Measurements from ENCODE around the gene KRT15. TPM values are rescaled to one million over a fixed set of nuclear protein-coding genes. Genes with fewer than 3 reads are reported as not detected.

KRT15 gene
- polyA plus RNA-seq, 1 of the 3 experiments (the other 2 are of a cell fraction), result 16.9 TPM

DNA sequence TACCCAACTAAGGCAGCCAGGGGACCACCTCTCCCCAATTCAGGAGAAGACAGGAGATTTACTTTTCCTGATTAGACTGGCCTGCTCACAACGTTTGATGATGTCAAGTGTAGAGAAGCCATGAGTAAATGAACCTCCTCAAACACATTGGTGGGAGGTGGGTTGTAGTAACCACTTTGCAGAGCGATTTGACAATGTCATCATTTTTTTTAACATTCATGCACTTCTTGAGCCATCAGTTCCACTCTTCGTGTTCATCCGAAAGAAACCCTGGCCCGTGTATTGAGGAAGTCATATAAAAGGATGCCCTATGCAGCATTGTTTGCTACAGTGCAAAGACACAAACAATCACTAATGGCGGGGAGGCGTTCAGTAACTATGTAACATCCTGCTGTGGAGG is 14.9 kb upstream of the KRT15 start:
- Histone ChIP-seq H3K36me3 (replicated peaks in 1 of 2; ENCODE audit: control insufficient read depth in 1 of 2, insufficient read depth in 2 of 2, low read length in 1 of 2) (no peaks in the 10 kb centered on the region), H3K9me2 (no peaks in the 10 kb centered on the region), H3K4me3 (ENCODE audit: low read depth in 2 of 2, low read length in 1 of 2) (no peak overlapping the region), H3K27me3 (ENCODE audit: insufficient read depth) (no peaks in the 10 kb centered on the region), H3K79me2 (ENCODE audit: insufficient read depth) (no peaks in the 10 kb centered on the region), H3K9ac (no peak overlapping the region), H4K20me1 (ENCODE audit: insufficient read depth) (no peaks in the 10 kb centered on the region), H3K4me1 (ENCODE audit: control insufficient read depth in 1 of 2, insufficient read depth in 2 of 2, low read depth in 1 of 2, low read length in 1 of 2) (peaks cover 32 to 61% of the 10 kb centered on the region in 2 experiments), H3F3A (replicated peaks; ENCODE audit: insufficient read depth) (peaks cover 25% of the 10 kb centered on the region), H3K27ac (ENCODE audit: low read depth in 2 of 2, low read length in 1 of 2) (no peak overlapping the region), H3K9me3 (no peaks in the 10 kb centered on the region), H3K4me2 (no peak overlapping the region), H2AFZ (ENCODE audit: low read depth) (no peak overlapping the region)
- TF ChIP-seq, protein P1, sequence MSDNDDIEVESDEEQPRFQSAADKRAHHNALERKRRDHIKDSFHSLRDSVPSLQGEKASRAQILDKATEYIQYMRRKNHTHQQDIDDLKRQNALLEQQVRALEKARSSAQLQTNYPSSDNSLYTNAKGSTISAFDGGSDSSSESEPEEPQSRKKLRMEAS (IDR thresholded peaks at IDR 0.05; ENCODE audit: low read depth), result no peak
- TF ChIP-seq TEAD4 (IDR thresholded peaks at IDR 0.05; ENCODE audit: borderline replicate concordance, insufficient read depth) (no peak), MEF2A (IDR thresholded peaks at IDR 0.05; ENCODE audit: borderline replicate concordance, low read depth) (no peak), MXI1 (IDR thresholded peaks at IDR 0.05; ENCODE audit: low read depth, low read length) (no peak), FOXM1 (IDR thresholded peaks at IDR 0.05; ENCODE audit: low read depth) (no peak), FOSL2 (IDR thresholded peaks at IDR 0.05; ENCODE audit: borderline replicate concordance, low read depth) (no peak), RFX5 (IDR thresholded peaks at IDR 0.05; ENCODE audit: low read length) (no peak), EZH2phosphoT487 (IDR thresholded peaks at IDR 0.05; ENCODE audit: borderline replicate concordance, low read depth) (no peak), ELF1 (IDR thresholded peaks at IDR 0.05) (no peak), FOXJ3 (CRISPR knock-in tag; IDR thresholded peaks at IDR 0.05) (no peak)
- 91% methylated on average over 7 of the region's 7 CpGs for WGBS (ENCODE audit: low lambda C conversion rate)
- DNase-seq, result no peak
- CTCF ChIA-PET, result interaction anchor here (0.8 to 10.6 kb wide), 5 partner anchors 12 to 129 kb away, joined by 3 to 144 read pairs (median 3); no protein-coding TSS in a partner anchor
- POLR2A ChIA-PET, result interaction anchor here (0.7 kb wide), 1 partner anchor 45 kb away, joined by 3 read pairs; no protein-coding TSS in a partner anchor

DNA sequence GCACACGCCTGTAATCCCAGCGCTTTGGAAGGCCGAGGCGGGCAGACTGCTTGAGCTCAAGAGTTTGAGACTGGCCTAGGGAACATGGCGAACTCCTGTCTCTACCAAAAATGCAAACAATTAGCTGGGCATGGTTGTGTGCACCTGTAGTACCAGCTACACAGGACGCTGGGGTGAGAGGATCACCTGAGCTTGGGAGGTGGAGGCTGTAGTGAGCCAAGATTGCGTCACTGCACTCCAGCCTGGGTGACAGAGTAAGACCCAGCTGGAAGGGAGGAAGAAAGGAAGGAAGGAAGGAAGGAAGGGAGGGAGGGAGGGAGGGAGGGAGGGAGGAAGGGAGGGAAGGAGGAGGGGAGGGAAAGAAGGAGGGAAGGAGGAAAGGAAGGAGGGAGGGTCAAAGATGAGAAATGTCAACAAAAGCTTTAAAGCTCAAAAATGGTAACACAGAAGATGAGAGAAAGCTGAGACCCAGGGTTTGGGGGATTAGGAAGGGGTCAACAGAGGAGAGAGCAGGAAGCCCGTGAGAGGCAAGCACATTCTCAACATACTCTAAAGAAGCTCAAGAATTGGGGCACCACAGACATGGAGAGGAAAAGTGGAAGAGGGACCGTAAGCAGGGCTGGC is 14.4 kb upstream of the KRT15 start:
- H3K4me2 ChIP-seq, result no peak overlapping the region
- no peaks in the 10 kb centered on the region for H4K20me1 ChIP-seq (ENCODE audit: insufficient read depth)
- H3K9ac ChIP-seq, result no peak overlapping the region
- no peak overlapping the region for H2AFZ ChIP-seq (ENCODE audit: low read depth)
- no peak overlapping the region for H3K27ac ChIP-seq (ENCODE audit: low read depth in 2 of 2, low read length in 1 of 2)
- no peak overlapping the region for H3K4me3 ChIP-seq (ENCODE audit: low read depth in 2 of 2, low read length in 1 of 2)
- H3K4me1 ChIP-seq (ENCODE audit: control insufficient read depth in 1 of 2, insufficient read depth in 2 of 2, low read depth in 1 of 2, low read length in 1 of 2), result peaks cover 27 to 59% of the 10 kb centered on the region in 2 experiments
- no peaks in the 10 kb centered on the region for H3K36me3 ChIP-seq (replicated peaks in 1 of 2; ENCODE audit: control insufficient read depth in 1 of 2, insufficient read depth in 2 of 2, low read length in 1 of 2)
- no peaks in the 10 kb centered on the region for H3K79me2 ChIP-seq (ENCODE audit: insufficient read depth)
- no peaks in the 10 kb centered on the region for H3K9me3 ChIP-seq
- H3F3A ChIP-seq (replicated peaks; ENCODE audit: insufficient read depth), result peaks cover 22% of the 10 kb centered on the region
- 92% methylated on average over 9 of the region's 9 CpGs for WGBS (ENCODE audit: low lambda C conversion rate)
- POLR2A ChIA-PET, result no interaction called here
- H3K9me2 ChIP-seq, result no peaks in the 10 kb centered on the region
- TF ChIP-seq FOXM1 (IDR thresholded peaks at IDR 0.05; ENCODE audit: low read depth), result no peak
- TF ChIP-seq RAD21 (IDR thresholded peaks at IDR 0.05; ENCODE audit: low read length), result no peak
- TF ChIP-seq NRF1 (IDR thresholded peaks at IDR 0.05; ENCODE audit: low read depth, low read length), result no peak
- TF ChIP-seq, protein P2, sequence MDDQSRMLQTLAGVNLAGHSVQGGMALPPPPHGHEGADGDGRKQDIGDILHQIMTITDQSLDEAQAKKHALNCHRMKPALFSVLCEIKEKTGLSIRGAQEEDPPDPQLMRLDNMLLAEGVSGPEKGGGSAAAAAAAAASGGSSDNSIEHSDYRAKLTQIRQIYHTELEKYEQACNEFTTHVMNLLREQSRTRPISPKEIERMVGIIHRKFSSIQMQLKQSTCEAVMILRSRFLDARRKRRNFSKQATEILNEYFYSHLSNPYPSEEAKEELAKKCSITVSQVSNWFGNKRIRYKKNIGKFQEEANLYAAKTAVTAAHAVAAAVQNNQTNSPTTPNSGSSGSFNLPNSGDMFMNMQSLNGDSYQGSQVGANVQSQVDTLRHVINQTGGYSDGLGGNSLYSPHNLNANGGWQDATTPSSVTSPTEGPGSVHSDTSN (IDR thresholded peaks at IDR 0.05), result no peak
- TF ChIP-seq, protein P3, sequence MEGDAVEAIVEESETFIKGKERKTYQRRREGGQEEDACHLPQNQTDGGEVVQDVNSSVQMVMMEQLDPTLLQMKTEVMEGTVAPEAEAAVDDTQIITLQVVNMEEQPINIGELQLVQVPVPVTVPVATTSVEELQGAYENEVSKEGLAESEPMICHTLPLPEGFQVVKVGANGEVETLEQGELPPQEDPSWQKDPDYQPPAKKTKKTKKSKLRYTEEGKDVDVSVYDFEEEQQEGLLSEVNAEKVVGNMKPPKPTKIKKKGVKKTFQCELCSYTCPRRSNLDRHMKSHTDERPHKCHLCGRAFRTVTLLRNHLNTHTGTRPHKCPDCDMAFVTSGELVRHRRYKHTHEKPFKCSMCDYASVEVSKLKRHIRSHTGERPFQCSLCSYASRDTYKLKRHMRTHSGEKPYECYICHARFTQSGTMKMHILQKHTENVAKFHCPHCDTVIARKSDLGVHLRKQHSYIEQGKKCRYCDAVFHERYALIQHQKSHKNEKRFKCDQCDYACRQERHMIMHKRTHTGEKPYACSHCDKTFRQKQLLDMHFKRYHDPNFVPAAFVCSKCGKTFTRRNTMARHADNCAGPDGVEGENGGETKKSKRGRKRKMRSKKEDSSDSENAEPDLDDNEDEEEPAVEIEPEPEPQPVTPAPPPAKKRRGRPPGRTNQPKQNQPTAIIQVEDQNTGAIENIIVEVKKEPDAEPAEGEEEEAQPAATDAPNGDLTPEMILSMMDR (IDR thresholded peaks at IDR 0.05), result no peak
- no peak for TF ChIP-seq MXI1 (IDR thresholded peaks at IDR 0.05; ENCODE audit: low read depth, low read length)
- TF ChIP-seq, protein P4, sequence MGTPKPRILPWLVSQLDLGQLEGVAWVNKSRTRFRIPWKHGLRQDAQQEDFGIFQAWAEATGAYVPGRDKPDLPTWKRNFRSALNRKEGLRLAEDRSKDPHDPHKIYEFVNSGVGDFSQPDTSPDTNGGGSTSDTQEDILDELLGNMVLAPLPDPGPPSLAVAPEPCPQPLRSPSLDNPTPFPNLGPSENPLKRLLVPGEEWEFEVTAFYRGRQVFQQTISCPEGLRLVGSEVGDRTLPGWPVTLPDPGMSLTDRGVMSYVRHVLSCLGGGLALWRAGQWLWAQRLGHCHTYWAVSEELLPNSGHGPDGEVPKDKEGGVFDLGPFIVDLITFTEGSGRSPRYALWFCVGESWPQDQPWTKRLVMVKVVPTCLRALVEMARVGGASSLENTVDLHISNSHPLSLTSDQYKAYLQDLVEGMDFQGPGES (IDR thresholded peaks at IDR 0.05; ENCODE audit: low read depth, low read length), result no peak
- no peak for TF ChIP-seq TEAD4 (IDR thresholded peaks at IDR 0.05; ENCODE audit: borderline replicate concordance, insufficient read depth)
- TF ChIP-seq POLR2AphosphoS5 (IDR thresholded peaks at IDR 0.05; ENCODE audit: low read depth, low read length), result no peak
- no peak for TF ChIP-seq EP300 (IDR thresholded peaks at IDR 0.05; ENCODE audit: borderline replicate concordance in 1 of 2, low read depth in 1 of 2, low read length in 1 of 2)
- TF ChIP-seq RFX5 (IDR thresholded peaks at IDR 0.05; ENCODE audit: low read length), result no peak
- no peak for TF ChIP-seq MEF2A (IDR thresholded peaks at IDR 0.05; ENCODE audit: borderline replicate concordance, low read depth)
- DNase-seq, result no peak
- H3K27me3 ChIP-seq (ENCODE audit: insufficient read depth), result no peaks in the 10 kb centered on the region
- CTCF ChIA-PET, result interaction anchor here (0.8 to 10.6 kb wide), 8 partner anchors 9 to 620 kb away, joined by 3 to 144 read pairs (median 3); no protein-coding TSS in a partner anchor

Measured in SK-N-SH (cell line).